COLO668 (cell line): ENCODE data around the gene LMBR1.
"Not testable (repeated sequence)": the region's sequence is repeated elsewhere in the genome, so short reads cannot be mapped to it uniquely, and the experiment has no call there.

Source experiments
- DNase-seq: peaks from one replicate; lab custom pipeline; 2025; ENCODE audit not compliant: unreplicated experiment; lab: John Stamatoyannopoulos, UW

LMBR1 gene

GRCh38 chr7:156803656-156804055, 89.3 kb downstream of the LMBR1 start:
- not testable (repeated sequence) for DNase-seq

- DNase-seq: no peak
These were observed 90.8 kb downstream of the LMBR1 start for GRCh38 chr7:156802214-156802613.

DNA sequence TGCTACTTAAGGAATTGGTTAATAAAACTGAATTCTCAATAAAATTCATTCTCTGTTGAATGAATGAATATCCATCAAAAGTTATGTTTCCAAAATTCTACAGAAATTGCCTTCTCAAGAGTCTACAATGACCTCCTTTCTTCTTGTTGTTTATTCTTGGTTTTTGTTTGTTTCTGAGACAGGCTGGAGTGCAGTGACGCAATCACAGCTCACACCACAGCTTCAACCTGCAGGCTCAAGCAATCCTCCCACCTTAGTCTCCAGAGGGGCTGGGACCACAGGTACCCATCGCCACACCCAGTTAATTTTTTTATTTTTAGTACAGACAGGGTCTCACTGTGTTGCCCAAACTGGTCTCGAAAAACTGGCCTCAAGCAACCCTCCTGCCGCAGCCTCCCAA, 97.6 kb downstream of the LMBR1 start:
- DNase-seq: no peak

DNA sequence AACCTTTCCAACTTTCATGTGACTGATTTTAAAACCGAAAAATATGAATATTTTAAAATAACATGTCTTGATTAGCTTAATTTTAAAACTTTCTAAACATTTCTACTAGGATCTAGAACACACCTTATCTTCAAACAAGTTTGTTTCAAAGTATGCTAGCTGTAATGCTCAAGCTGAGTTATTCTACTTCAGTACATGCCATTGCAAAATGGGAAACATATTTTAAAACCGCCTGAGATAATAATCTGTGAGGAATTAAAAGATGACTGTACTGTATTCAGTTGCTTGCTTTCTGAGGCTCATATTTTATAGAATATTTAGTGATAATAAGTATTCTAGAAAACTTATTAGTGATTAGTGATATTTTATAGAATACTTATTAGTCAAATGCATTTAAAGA, 99.6 kb downstream of the LMBR1 start:
- no peak for DNase-seq

GRCh38 chr7:156792611-156793010, 100.4 kb downstream of the LMBR1 start:
- no peak for DNase-seq

DNA sequence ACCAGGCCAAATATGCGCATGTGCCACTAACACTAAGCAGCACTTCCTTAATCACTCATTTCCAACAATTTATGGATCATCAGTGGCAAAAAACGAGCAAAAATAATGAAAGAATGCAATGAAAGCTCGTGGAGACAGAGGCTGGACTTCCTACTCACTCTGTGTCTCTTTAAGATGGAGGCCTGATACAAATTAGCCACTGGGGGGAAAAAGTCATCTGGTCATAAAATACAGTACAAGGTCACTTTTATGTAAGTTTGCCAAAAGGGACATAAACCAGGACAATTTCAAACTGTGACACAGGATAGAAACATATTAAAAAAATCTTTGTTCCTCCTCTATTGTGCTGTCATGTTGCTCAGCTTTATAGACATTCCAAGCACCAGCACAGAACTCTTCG, 101.7 kb downstream of the LMBR1 start:
- no peak for DNase-seq

DNA sequence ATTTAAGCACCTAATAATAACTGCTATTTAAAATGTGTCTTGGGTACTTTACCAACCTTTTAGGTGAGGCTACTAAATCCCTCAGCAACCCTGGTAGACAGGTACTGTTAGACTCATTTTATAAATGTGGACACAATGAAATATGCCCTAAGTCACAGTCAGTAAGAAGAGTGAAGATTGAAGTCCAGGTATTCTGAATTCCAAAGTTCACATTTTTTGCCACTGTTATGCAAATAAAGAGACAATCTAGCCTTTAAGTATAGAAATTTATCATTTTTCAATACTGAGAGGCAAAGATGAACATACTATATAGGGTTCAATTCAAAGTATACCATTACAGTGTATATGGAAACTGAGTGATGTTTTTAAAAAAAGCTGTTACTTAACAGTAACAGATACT, 102.7 kb downstream of the LMBR1 start:
- DNase-seq: no peak

DNA sequence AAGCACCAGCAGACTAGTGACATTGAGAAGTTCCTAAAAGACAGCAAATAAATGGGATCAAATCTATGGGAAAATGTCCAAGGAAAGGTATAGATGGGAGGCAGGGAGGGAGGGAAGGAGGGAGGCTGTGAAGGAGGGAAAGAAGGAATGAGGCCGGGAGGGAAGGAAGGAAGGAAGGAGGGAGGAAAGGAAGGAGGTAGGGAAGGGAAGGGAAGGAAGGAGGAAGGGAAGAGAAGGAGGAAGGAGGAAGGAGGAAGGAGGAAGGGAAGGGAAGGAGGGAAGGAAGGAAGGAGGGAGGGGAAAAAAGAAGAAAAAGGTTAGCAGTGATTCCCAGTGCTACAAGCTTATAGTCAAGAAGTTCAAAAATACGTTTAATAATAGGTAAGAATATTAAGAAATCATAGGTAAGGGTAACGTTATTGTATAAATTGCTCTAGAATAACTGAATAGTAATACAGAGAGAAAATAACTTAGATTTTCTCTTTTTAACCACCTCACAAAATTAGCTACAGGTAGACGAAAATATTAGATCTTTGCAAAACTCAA, 106.9 kb downstream of the LMBR1 start:
- DNase-seq: no peak

- no peak for DNase-seq
These were observed 109.1 kb downstream of the LMBR1 start for GRCh38 chr7:156783864-156784263.

DNA sequence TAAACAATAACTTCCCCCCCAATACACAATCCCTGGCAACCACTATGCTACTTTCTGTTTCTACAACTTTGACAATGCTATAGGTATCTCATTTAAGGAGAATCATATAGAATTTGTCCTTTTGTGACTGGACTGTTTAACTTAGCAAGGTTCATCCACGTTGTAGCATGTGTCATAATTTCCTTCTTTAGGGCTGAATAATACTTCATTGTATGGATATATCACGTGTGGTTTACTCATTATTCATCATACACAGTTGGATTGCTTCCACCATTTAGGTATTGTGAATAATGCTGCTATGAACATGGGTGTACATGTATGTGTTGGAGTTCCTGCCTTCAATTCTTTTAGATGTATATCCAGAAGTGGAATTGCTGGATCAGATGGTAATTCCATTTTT, 111.0 kb downstream of the LMBR1 start:
- DNase-seq: no peak

- no peak for DNase-seq
These were observed 112.1 kb downstream of the LMBR1 start for GRCh38 chr7:156780724-156781455.

DNA sequence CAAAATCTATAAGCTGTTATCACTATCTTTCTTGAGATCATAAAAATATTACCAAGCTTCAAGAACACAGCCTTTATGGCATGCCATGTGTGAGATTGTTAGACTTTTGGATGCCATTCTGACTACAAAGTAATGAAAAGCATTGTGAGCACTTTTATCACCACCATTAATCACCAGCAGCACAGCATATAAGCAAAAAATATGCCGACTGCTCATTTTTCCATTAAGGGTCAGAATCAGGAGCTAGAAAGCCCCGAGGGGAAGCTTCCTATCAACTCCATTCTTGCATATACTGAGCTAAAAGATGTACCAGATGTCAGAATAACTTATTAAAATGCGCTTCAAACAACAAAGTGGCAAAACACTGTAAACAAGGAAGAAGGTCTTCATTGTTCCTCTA, 114.3 kb downstream of the LMBR1 start:
- no peak for DNase-seq

GRCh38 chr7:156778201-156778600, 114.8 kb downstream of the LMBR1 start:
- no peak for DNase-seq

DNA sequence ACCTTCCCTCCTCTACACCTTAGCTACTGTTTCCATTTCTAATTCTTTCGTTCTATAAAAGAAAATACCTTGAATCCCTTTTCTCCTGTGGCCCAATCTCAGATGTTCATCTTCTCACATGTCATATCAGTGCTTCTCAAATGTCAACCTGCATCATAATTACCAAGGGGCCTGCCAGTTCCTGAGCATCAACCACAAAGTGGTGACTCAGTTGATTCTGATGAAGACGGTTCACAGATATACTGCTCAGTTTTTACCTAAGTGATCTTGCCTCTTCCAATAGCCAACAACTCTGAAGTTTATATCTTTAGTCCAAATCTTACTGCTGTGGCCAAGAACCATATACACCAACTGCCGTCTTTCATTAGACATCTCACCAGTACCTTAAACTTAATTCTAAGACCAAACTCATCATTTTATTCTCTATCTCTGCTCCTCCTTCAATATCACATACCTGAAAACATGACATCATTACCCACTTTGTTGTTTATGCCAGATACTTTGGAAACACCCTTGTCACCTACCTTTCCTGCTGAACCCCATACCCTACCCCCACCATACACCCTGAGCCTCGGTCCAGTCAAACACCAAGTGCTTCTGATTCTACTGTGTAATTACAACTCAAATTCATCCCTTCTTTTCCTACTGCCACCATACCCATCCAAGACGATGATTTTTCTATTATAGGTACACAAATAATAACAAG, 115.5 kb downstream of the LMBR1 start:
- no peak for DNase-seq

GRCh38 chr7:156776527-156776926, 116.5 kb downstream of the LMBR1 start:
- DNase-seq: no peak

DNA sequence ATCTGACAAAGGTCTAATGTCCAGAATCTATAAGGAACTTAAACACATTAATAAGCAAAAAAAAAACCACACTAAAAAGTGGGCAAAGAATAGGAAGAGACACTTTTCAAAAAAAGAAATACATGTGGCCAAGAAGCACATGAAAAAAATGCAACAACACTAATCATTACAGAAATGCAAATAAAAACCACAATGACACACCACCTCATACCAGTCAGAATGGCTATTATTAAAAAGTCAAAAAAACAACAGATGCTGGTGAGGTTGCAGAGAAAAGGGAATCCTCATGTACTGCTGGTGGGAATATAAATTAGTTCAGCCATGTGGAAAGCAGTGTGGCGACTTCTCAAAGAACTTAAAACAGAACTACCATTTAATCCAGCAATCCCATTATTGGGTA, 119.0 kb downstream of the LMBR1 start:
- DNase-seq: no peak

GRCh38 chr7:156772725-156773124, 120.3 kb downstream of the LMBR1 start:
- DNase-seq: no peak

GRCh38 chr7:156768698-156769472, 124.1 kb downstream of the LMBR1 start:
- DNase-seq: no peak

DNA sequence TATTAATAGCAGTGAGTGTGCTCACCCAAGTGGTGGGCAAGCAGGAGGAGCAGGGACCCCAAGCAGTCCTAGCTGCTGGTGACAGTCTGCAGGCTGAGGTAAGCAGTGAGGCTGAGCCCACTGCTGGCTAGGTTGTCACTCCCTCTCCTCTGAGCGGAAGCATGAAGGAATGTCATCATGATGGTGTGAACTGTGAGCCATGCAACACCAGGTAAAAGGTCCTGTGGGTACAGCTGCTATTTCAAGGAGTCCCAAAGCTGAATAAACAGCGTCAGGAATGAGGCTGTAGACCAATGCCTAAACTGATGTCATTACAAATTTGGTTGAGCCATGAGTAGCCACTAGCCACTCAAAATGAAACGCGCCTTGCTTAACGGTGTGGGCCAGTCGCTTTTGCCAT, 126.3 kb downstream of the LMBR1 start:
- DNase-seq: no peak

DNA sequence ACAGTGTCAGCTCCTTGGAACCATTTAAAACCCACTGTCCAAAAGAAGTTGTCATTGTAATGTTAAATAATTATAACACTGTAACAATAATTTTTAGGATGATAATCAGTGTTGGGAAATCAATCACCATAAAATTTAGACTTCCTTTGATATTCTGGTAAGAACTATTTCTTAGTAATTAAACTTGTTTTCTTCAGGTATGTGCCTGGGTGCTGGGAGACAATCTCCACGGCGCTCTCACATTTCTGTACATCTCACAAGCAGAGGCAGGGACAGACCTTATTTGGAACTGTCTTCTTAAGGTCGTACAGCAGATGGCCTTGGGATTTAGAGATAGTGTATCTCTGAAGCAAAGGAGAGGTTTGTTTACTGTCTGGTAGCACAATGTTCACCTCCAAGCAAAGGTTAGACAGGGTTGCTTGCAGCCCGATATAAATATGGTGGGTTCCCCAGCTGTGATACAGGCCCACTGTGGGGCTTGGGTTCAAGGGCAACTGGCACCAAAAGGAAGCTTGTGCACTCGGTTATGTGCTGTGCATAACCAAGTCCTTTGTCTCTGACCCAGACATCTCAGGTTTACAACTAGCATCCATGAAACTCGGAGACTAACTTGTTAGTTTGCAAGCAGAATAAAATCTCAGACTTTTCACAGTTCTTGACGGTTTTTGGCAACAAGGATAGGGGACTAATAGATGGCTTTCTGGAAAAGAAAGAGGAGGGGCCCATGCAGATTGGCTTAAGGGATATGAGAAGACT, 126.9 kb downstream of the LMBR1 start:
- no peak for DNase-seq

DNA sequence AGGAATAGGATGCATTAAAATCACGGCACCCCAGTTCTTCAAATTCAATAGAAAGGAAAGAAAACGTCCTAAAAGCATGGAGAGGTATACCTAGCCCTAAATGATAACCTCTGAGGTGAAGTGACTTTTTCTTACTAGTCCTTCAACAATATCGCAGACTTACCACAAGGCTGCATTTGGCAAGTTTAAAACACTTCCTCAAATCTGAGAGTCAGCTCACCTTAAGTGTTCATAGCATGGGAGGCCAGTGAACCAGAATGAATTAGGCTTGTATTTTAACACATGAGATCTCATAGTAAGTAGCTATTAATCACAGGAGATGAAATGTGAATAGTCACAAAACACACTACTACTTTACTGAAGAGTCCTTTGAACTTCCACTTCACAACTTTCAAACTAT, 128.2 kb downstream of the LMBR1 start:
- no peak for DNase-seq
